Kidney tubule cell (primary cell): ENCODE results near the gene TFF2.

ENCODE experiments used
- DNase-seq: peaks from one replicate; pipeline ENCODE4 v3.0.0-alpha.2; 2018; ENCODE audit warnings: low spot score

The TFF2 gene

GRCh38 chr21:42350927-42351426, at the start of gene TFF2:
Gene TFF2 (minus strand): TSS chr21:42350994. CDS start chr21:42350957, 37 bp downstream.
- peak; percentile 17 for DNase-seq

GRCh38 chr21:42400525-42400924, 49.7 kb upstream of the TFF2 start:
- DNase-seq, result no peak

GRCh38 chr21:42398436-42399028, 47.7 kb upstream of the TFF2 start:
- no peak for DNase-seq

- no peak for DNase-seq
Measured at GRCh38 chr21:42397746-42398394, 47.1 kb upstream of the TFF2 start.

GRCh38 chr21:42396799-42397745, 46.3 kb upstream of the TFF2 start:
- no peak for DNase-seq

GRCh38 chr21:42395905-42396651, 45.3 kb upstream of the TFF2 start, which contains the start of gene TMPRSS3:
Gene TMPRSS3 (minus strand): TSS chr21:42396052. CDS start chr21:42395417, 635 bp downstream.
- peak; percentile 48 for DNase-seq

GRCh38 chr21:42395302-42395701, 44.5 kb upstream of the TFF2 start:
- no peak for DNase-seq

- no peak for DNase-seq
Measured at GRCh38 chr21:42393443-42393950, 42.7 kb upstream of the TFF2 start.

GRCh38 chr21:42392731-42393442, 42.1 kb upstream of the TFF2 start:
- peak; percentile 6 for DNase-seq

- DNase-seq, result no peak
Measured at GRCh38 chr21:42391297-42391696, 40.5 kb upstream of the TFF2 start.

GRCh38 chr21:42390696-42391095, 39.9 kb upstream of the TFF2 start:
- DNase-seq, result no peak

GRCh38 chr21:42390193-42390592, 39.4 kb upstream of the TFF2 start:
- DNase-seq, result no peak

GRCh38 chr21:42389449-42389835, 38.6 kb upstream of the TFF2 start:
- peak; percentile 45 for DNase-seq

- peak; percentile 45 for DNase-seq
Measured at GRCh38 chr21:42388740-42389448, 38.1 kb upstream of the TFF2 start.

GRCh38 chr21:42387843-42388340, 37.1 kb upstream of the TFF2 start:
- no peak for DNase-seq

- no peak for DNase-seq
Measured at GRCh38 chr21:42387164-42387563, 36.4 kb upstream of the TFF2 start.

- DNase-seq, result no peak
Measured at GRCh38 chr21:42386034-42386591, 35.3 kb upstream of the TFF2 start.

GRCh38 chr21:42385619-42386018, 34.8 kb upstream of the TFF2 start:
- no peak for DNase-seq

GRCh38 chr21:42384989-42385388, 34.2 kb upstream of the TFF2 start:
- DNase-seq, result peak; percentile 18
